K562 (cell line): ENCODE results near the gene FILIP1L. TPM values are rescaled to one million over a fixed set of nuclear protein-coding genes. Genes with fewer than 3 reads are reported as not detected.

Experiments
- CHD4 ChIP-seq: fragments of 200-600 bp; sonication (generic); IDR thresholded peaks from 3 replicates; pipeline ENCODE4 v1.6.1; 2012; ENCODE audit warnings: low read depth, mild to moderate bottlenecking, mixed read lengths, low read length, inconsistent platforms; ENCODE audit not compliant: insufficient read depth, insufficient replicate concordance, poor library complexity, severe bottlenecking
- CREB3 ChIP-seq: fragments of 450-650 bp; conservative IDR thresholded peaks from 2 replicates; pipeline ENCODE4 v1.6.1; 2016; ENCODE audit warnings: missing genetic modification characterization, low read depth, mild to moderate bottlenecking, missing compliant biosample characterization, moderate library complexity
- CREBBP ChIP-seq: IDR thresholded peaks from one replicate; pipeline ENCODE4 v1.6.1; 2012; ENCODE audit warnings: low read depth, mild to moderate bottlenecking, control low read depth, inconsistent platforms, low read length
- ELF4 ChIP-seq: fragments of 450-650 bp; formaldehyde crosslinking; IDR thresholded peaks from 2 replicates; pipeline ENCODE4 v1.4.0; 2022; ENCODE audit warnings: missing genetic modification characterization
- HCFC1 ChIP-seq: IDR thresholded peaks from 2 replicates; pipeline ENCODE4 v1.6.1; 2012; ENCODE audit warnings: low read depth, low read length, improper control_type of control experiment
- MAZ ChIP-seq, 2 experiments: fragments of 450-650 bp in 1 of 2; sonication (generic) in 1 of 2; formaldehyde crosslinking; IDR thresholded peaks in 1 of 2; conservative IDR thresholded peaks in 1 of 2; 2 replicates each; pipeline versions ENCODE4 v1.4.0 to v1.5.0; 2020; ENCODE audit warnings: mild to moderate bottlenecking in 1 of 2, missing genetic modification reagents in 1 of 2
- MCM3 ChIP-seq: fragments of 450-650 bp; IDR thresholded peaks from 2 replicates; pipeline ENCODE4 v1.6.1; 2016
- NCOA6 ChIP-seq: fragments of 450-650 bp; IDR thresholded peaks from 2 replicates; pipeline ENCODE4 v1.6.1; 2017; ENCODE audit warnings: mild to moderate bottlenecking
- NFIC ChIP-seq: fragments of 450-650 bp; IDR thresholded peaks from 2 replicates; pipeline ENCODE4 v1.6.1; 2017; ENCODE audit warnings: mild to moderate bottlenecking, inconsistent platforms
- NR0B1 ChIP-seq: fragments of 450-650 bp; IDR thresholded peaks from one replicate; pipeline ENCODE4 v1.6.1; 2018; ENCODE audit warnings: mild to moderate bottlenecking, moderate library complexity; ENCODE audit not compliant: partially characterized antibody
- RAD21 ChIP-seq, 2 experiments: fragments of 250-450 bp in 1 of 2; fragments of 450-650 bp in 1 of 2; sonication (Bioruptor Pico) in 1 of 2; formaldehyde crosslinking in 1 of 2; IDR thresholded peaks in 1 of 2; conservative IDR thresholded peaks in 1 of 2; 2 replicates each; pipeline versions ENCODE4 v1.4.0 to v1.8.0; 2020 to 2022; ENCODE audit warnings: mild to moderate bottlenecking in 2 of 2, moderate library complexity in 1 of 2
- SOX6 ChIP-seq: fragments of 450-650 bp; IDR thresholded peaks from 2 replicates; pipeline ENCODE4 v1.6.1; 2014; ENCODE audit warnings: mild to moderate bottlenecking
- STAT5A ChIP-seq: IDR thresholded peaks from 2 replicates; pipeline ENCODE4 v1.6.1; 2012; ENCODE audit warnings: low read length, inconsistent platforms, borderline replicate concordance
- USF2 ChIP-seq: sonication (generic); formaldehyde crosslinking; IDR thresholded peaks from 2 replicates; pipeline ENCODE4 v1.5.0; 2020; ENCODE audit warnings: missing genetic modification reagents
- ZC3H11A ChIP-seq: IDR thresholded peaks from 2 replicates; pipeline ENCODE4 v1.6.1; 2012; ENCODE audit warnings: low read depth, low read length, improper control_type of control experiment
- ZNF224 ChIP-seq: sonication (generic); formaldehyde crosslinking; IDR thresholded peaks from 2 replicates; pipeline ENCODE4 v1.8.0; 2022; ENCODE audit warnings: mild to moderate bottlenecking, missing genetic modification reagents
- ZNF347 ChIP-seq: fragments of 450-650 bp; formaldehyde crosslinking; IDR thresholded peaks from 2 replicates; pipeline ENCODE4 v1.4.0; 2020; ENCODE audit warnings: low read depth, mild to moderate bottlenecking, moderate library complexity
- ZZZ3 ChIP-seq: fragments of 450-650 bp; IDR thresholded peaks from 2 replicates; pipeline ENCODE4 v1.6.1; 2016; ENCODE audit warnings: antibody characterized with exemption, mild to moderate bottlenecking, moderate library complexity
- polyA plus RNA-seq, 8 experiments: library from polyadenylated mRNA; depleted of rRNA in 4 of 8; stranded (reverse) in 5 of 8; unstranded in 3 of 8; fragments of >200 nt; fragmentation: Nextera tagmentation in 2 of 8; fragmentation: Illumina TruSeq in 1 of 8; extraction: Ambion mirVana in 2 of 8; extraction: Trizol in 1 of 8; gene quantifications; 2 replicates each; pipeline versions ENCODE4 v1.2.1 to v1.2.3, GENCODE V29; 2011 to 2014; ENCODE audit warnings: inconsistent platforms in 1 of 8, missing spikeins in 1 of 8
- total RNA-seq, 7 experiments: library from RNA; depleted of rRNA in 6 of 7; stranded (reverse); fragments of >200 nt in 6 of 7; fragmentation: Illumina TruSeq in 2 of 7; extraction: Trizol in 2 of 7; gene quantifications; 2 replicates each; pipeline versions ENCODE4 v1.2.1 to v1.2.3, GENCODE V29; 2011 to 2021; ENCODE audit warnings: low replicate concordance in 1 of 7
- TF ChIP-seq, protein P1 (sequence below), 2 experiments: fragments of 450-650 bp in 1 of 2; sonication (generic) in 1 of 2; formaldehyde crosslinking in 1 of 2; IDR thresholded peaks in 1 of 2; conservative IDR thresholded peaks in 1 of 2; 2 replicates each; pipeline versions ENCODE4 v1.6.1 to v1.8.1; 2016 to 2023; ENCODE audit warnings: mild to moderate bottlenecking in 2 of 2, moderate library complexity in 2 of 2, inconsistent platforms in 1 of 2, missing genetic modification reagents in 1 of 2
- TF ChIP-seq, protein P2 (sequence below): fragments of 450-650 bp; IDR thresholded peaks from 2 replicates; pipeline ENCODE4 v1.6.1; 2016; ENCODE audit warnings: mild to moderate bottlenecking

FILIP1L gene
- total and polyA plus RNA-seq, 9 of the 15 experiments (the other 6 are each of a cell fraction or from before 2014, with no cell fraction given) = 0.50 to 2.1 (median 1.1) TPM

GRCh38 chr3:100089812-100090668 is 24.3 kb downstream of the FILIP1L start (continued):
- no peak for TF ChIP-seq HCFC1
- TF ChIP-seq ZNF224 (CRISPR knock-in tag) = no peak
- TF ChIP-seq NR0B1 = no peak
- TF ChIP-seq RAD21 (CRISPR knock-in tag; conservative IDR thresholded peaks at IDR 0.05 in 1 of 2, IDR thresholded peaks at IDR 0.05 in 1 of 2) = peak; percentile 36 to 53; a peak in 3 of 4 replicates
- 0 out of 4 replicates have a peak, but pooled peaks of 1 of the 2 experiments have one; percentile 10 for TF ChIP-seq MAZ (CRISPR knock-in tag; conservative IDR thresholded peaks at IDR 0.05 in 1 of 2, IDR thresholded peaks at IDR 0.05 in 1 of 2)
- TF ChIP-seq, protein P1, sequence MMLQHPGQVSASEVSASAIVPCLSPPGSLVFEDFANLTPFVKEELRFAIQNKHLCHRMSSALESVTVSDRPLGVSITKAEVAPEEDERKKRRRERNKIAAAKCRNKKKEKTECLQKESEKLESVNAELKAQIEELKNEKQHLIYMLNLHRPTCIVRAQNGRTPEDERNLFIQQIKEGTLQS (IDR thresholded peaks at IDR 0.05) = peak; percentile 46
- TF ChIP-seq, protein P1 (CRISPR knock-in tag; conservative IDR thresholded peaks at IDR 0.05) = no peak
- peak; percentile 34 for TF ChIP-seq CHD4
- TF ChIP-seq ELF4 = no peak
- TF ChIP-seq CREB3 (tag) = no peak
- TF ChIP-seq ZNF347 (CRISPR knock-in tag) = no peak
- TF ChIP-seq ZZZ3 = no peak
- no peak for TF ChIP-seq NFIC
- no peak for TF ChIP-seq USF2 (CRISPR knock-in tag)
- no peak for TF ChIP-seq CREBBP
- TF ChIP-seq NCOA6 = no peak
- peak; percentile 46; the same call in 1 of the 2 replicates for TF ChIP-seq STAT5A
- no peak for TF ChIP-seq MCM3
- no peak for TF ChIP-seq ZC3H11A
- TF ChIP-seq, protein P2, sequence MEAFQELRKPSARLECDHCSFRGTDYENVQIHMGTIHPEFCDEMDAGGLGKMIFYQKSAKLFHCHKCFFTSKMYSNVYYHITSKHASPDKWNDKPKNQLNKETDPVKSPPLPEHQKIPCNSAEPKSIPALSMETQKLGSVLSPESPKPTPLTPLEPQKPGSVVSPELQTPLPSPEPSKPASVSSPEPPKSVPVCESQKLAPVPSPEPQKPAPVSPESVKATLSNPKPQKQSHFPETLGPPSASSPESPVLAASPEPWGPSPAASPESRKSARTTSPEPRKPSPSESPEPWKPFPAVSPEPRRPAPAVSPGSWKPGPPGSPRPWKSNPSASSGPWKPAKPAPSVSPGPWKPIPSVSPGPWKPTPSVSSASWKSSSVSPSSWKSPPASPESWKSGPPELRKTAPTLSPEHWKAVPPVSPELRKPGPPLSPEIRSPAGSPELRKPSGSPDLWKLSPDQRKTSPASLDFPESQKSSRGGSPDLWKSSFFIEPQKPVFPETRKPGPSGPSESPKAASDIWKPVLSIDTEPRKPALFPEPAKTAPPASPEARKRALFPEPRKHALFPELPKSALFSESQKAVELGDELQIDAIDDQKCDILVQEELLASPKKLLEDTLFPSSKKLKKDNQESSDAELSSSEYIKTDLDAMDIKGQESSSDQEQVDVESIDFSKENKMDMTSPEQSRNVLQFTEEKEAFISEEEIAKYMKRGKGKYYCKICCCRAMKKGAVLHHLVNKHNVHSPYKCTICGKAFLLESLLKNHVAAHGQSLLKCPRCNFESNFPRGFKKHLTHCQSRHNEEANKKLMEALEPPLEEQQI = peak; percentile 53; the same call in 1 of the 2 replicates
- peak; percentile 74 for TF ChIP-seq SOX6
